CD14-positive monocyte (primary cell): Measurements from ENCODE around the gene TMEM52B. TPM values are rescaled to one million over a fixed set of nuclear protein-coding genes. Genes with fewer than 3 reads are reported as not detected.

Experiments
- DNase-seq, 3 donors: peaks; one replicate each; pipeline ENCODE4 v3.0.0-alpha.2; 2011 to 2022
- H2AFZ ChIP-seq: 2 replicates; pipeline ENCODE4 v1.6.0; 2012; ENCODE audit warnings: mild to moderate bottlenecking, low read depth, low read length, inconsistent platforms; ENCODE audit not compliant: insufficient read depth, poor library complexity, severe bottlenecking
- H3K27ac ChIP-seq, 2 donors: 1 replicate in 1 of 2; 2 replicates in 1 of 2; pipeline ENCODE4 v1.5.1; 2012 to 2013; ENCODE audit warnings: low read length in 2 of 2, control low read depth in 1 of 2, inconsistent platforms in 1 of 2, low read depth in 1 of 2, mild to moderate bottlenecking in 1 of 2
- H3K27me3 ChIP-seq, 2 donors: one replicate each; pipeline versions ENCODE4 v1.6.0 to v1.6.1; 2011 to 2013; ENCODE audit warnings: low read length in 2 of 2; ENCODE audit not compliant: control insufficient read depth in 2 of 2, insufficient read depth in 2 of 2
- H3K36me3 ChIP-seq, 2 donors: replicated peaks in 1 of 2; 1 replicate in 1 of 2; 2 replicates in 1 of 2; pipeline versions ENCODE4 v1.5.1 to v1.6.1; 2012 to 2013; ENCODE audit warnings: low read length in 2 of 2, control low read depth in 1 of 2, inconsistent platforms in 1 of 2, mild to moderate bottlenecking in 1 of 2; ENCODE audit not compliant: insufficient read depth in 2 of 2, control insufficient read depth in 1 of 2
- H3K4me1 ChIP-seq, 2 donors: 1 replicate in 1 of 2; 2 replicates in 1 of 2; pipeline versions ENCODE4 v1.5.1 to v1.6.1; 2012 to 2013; ENCODE audit warnings: low read length in 2 of 2, control low read depth in 1 of 2, inconsistent platforms in 1 of 2, mild to moderate bottlenecking in 1 of 2, moderate library complexity in 1 of 2; ENCODE audit not compliant: insufficient read depth in 2 of 2, control insufficient read depth in 1 of 2
- H3K4me2 ChIP-seq: replicated peaks from 2 replicates; pipeline ENCODE3; 2012; ENCODE audit warnings: low read length, moderate library complexity, mild to moderate bottlenecking; ENCODE audit not compliant: poor library complexity, severe bottlenecking; ENCODE audit errors: extremely low read depth
- H3K4me3 ChIP-seq, 3 experiments: fragments of 200-600 bp in 1 of 3; sonication (generic) in 1 of 3; replicated peaks in 1 of 3; 1 replicate in 2 of 3; 2 replicates in 1 of 3; pipeline ENCODE4 v1.5.1; 2011 to 2013; ENCODE audit warnings: low read length in 3 of 3, mild to moderate bottlenecking in 3 of 3, control low read depth in 2 of 3, low read depth in 2 of 3, inconsistent platforms in 1 of 3, moderate library complexity in 1 of 3
- H3K79me2 ChIP-seq: 2 replicates; pipeline ENCODE4 v1.6.0; 2012; ENCODE audit warnings: mild to moderate bottlenecking, control low read depth, inconsistent platforms, low read length, moderate library complexity; ENCODE audit not compliant: insufficient read depth
- H3K9ac ChIP-seq: 2 replicates; pipeline ENCODE4 v1.6.0; 2017; ENCODE audit warnings: low read length, mild to moderate bottlenecking; ENCODE audit not compliant: insufficient read depth, poor library complexity, severe bottlenecking
- H3K9me3 ChIP-seq, 2 donors: replicated peaks in 1 of 2; 1 replicate in 1 of 2; 2 replicates in 1 of 2; pipeline versions ENCODE4 v1.5.1 to v1.6.1; 2012 to 2013; ENCODE audit warnings: low read length in 2 of 2, control low read depth in 1 of 2; ENCODE audit not compliant: control insufficient read depth in 1 of 2, insufficient read depth in 1 of 2
- H4K20me1 ChIP-seq: 2 replicates; pipeline ENCODE4 v1.6.0; 2012; ENCODE audit warnings: mild to moderate bottlenecking, low read length, control low read depth, moderate library complexity; ENCODE audit not compliant: insufficient read depth
- H3K27ac Mint-ChIP-seq, 7 donors: one replicate each; pipeline ENCODE4 v1.8.0; 2020; ENCODE audit warnings: mild to moderate bottlenecking in 7 of 7, mixed read lengths in 7 of 7, moderate library complexity in 6 of 7, inconsistent platforms in 2 of 7
- H3K27me3 Mint-ChIP-seq, 3 donors: one replicate each; pipeline ENCODE4 v1.8.0; 2021 to 2022; ENCODE audit warnings: low read depth in 3 of 3, mild to moderate bottlenecking in 3 of 3, mixed read lengths in 3 of 3, moderate library complexity in 3 of 3, inconsistent platforms in 1 of 3
- H3K36me3 Mint-ChIP-seq, 2 donors: one replicate each; pipeline ENCODE4 v1.8.0; 2020; ENCODE audit warnings: mixed read lengths in 2 of 2, inconsistent platforms in 1 of 2, mild to moderate bottlenecking in 1 of 2
- H3K4me1 Mint-ChIP-seq: one replicate; pipeline ENCODE4 v1.8.0; 2020; ENCODE audit warnings: mild to moderate bottlenecking, mixed read lengths
- H3K4me3 Mint-ChIP-seq, 2 donors: one replicate each; pipeline ENCODE4 v1.8.0; 2020; ENCODE audit warnings: mild to moderate bottlenecking in 2 of 2, mixed read lengths in 2 of 2, moderate library complexity in 1 of 2
- H3K9me3 Mint-ChIP-seq, 7 donors: one replicate each; pipeline ENCODE4 v1.8.0; 2020 to 2022; ENCODE audit warnings: mixed read lengths in 7 of 7, mild to moderate bottlenecking in 6 of 7, moderate library complexity in 6 of 7, inconsistent platforms in 2 of 7
- CTCF ChIP-seq: fragments of 200-600 bp; IDR thresholded peaks from one replicate; pipeline ENCODE4 v1.8.0; 2022; ENCODE audit warnings: antibody characterized with exemption, mild to moderate bottlenecking
- WGBS: methylation state at CpG from one replicate; pipeline ENCODE4 v1.1.5; 2013; ENCODE audit warnings: missing lambda C conversion rate; ENCODE audit not compliant: insufficient coverage; 5-methylcytosine and 5-hydroxymethylcytosine counted together
- intact Hi-C, 2 donors: fragments of 100-400 bp; cut with micrococcal nuclease; formaldehyde crosslinking; loops; one replicate each; pipeline versions ENCODE4 v1.15.0 to v1.15.1; 2023
- polyA plus RNA-seq, 3 donors: library from polyadenylated mRNA; depleted of rRNA in 1 of 3; unstranded in 2 of 3; stranded (reverse) in 1 of 3; fragments of 300-500 nt in 2 of 3; fragments of >200 nt in 1 of 3; fragmentation: Illumina TruSeq in 2 of 3; gene quantifications; 1 replicate in 2 of 3; 2 replicates in 1 of 3; pipeline ENCODE4 v1.2.3, GENCODE V29; 2012 to 2021

TMEM52B gene
- polyA plus RNA-seq, 3 donors = 0.54 to 2.4 (median 0.58) TPM

GRCh38 chr12:10131111-10131690 lies 47.6 kb upstream of the TMEM52B start:
- peak overlapping the region; percentile 78 to 95 for H3K27ac ChIP-seq
- H3K9me3 Mint-ChIP-seq = peaks cover 0 to 4% (median 0%) of the 10 kb centered on the region in 7 donors
- no peaks in the 10 kb centered on the region for H3K27me3 Mint-ChIP-seq
- H3K4me1 ChIP-seq = peaks cover 47 to 53% of the 10 kb centered on the region in 2 donors
- peak overlapping the region; percentile 9 to 100 (median 89) for H3K4me3 ChIP-seq
- H3K9ac ChIP-seq = peak overlapping the region; percentile 34
- no peaks in the 10 kb centered on the region for H3K27me3 ChIP-seq
- intact Hi-C loops = loop anchor here (5.0 to 10.0 kb wide), 4 partner anchors 66 to 256 kb away; no protein-coding TSS in a partner anchor
- no peak overlapping the region for H2AFZ ChIP-seq
- H4K20me1 ChIP-seq = peaks cover 6% of the 10 kb centered on the region
- peaks cover 34% of the 10 kb centered on the region for H3K79me2 ChIP-seq
- H3K4me2 ChIP-seq = peak overlapping the region; percentile 92
- peak overlapping the region; percentile 95 to 99 (median 98) for H3K27ac Mint-ChIP-seq
- peak overlapping the region; percentile 49 to 80 for H3K4me3 Mint-ChIP-seq
- peaks cover 46% of the 10 kb centered on the region for H3K4me1 Mint-ChIP-seq
- H3K36me3 ChIP-seq = peaks cover 15 to 17% of the 10 kb centered on the region in 2 donors
- WGBS = 33% methylated on average over 1 of the region's 2 CpGs
- no peak for TF ChIP-seq CTCF
- H3K9me3 ChIP-seq = no peaks in the 10 kb centered on the region
- DNase-seq = peak; percentile 69 to 89 (median 80)
- H3K36me3 Mint-ChIP-seq = peaks cover 23 to 32% of the 10 kb centered on the region in 2 donors

- peak overlapping the region in 1 of 2 donors; percentile 95 for H3K27ac ChIP-seq
- no peaks in the 10 kb centered on the region for H3K36me3 ChIP-seq
- intact Hi-C loops = loop anchor here (5.0 to 10.0 kb wide), 4 partner anchors 68 to 258 kb away; no protein-coding TSS in a partner anchor
- H4K20me1 ChIP-seq = peaks cover 6% of the 10 kb centered on the region
- H3K79me2 ChIP-seq = peaks cover 17% of the 10 kb centered on the region
- H3K9ac ChIP-seq = no peak overlapping the region
- H3K4me2 ChIP-seq = no peak overlapping the region
- WGBS = 100% methylated on average over 2 of the region's 6 CpGs
- H3K27me3 Mint-ChIP-seq = peaks cover 0 to 3% (median 0%) of the 10 kb centered on the region in 3 donors
- no peak for TF ChIP-seq CTCF
- DNase-seq = no peak
- H3K9me3 ChIP-seq = no peaks in the 10 kb centered on the region
- H2AFZ ChIP-seq = no peak overlapping the region
- H3K9me3 Mint-ChIP-seq = peaks cover 0 to 4% (median 1%) of the 10 kb centered on the region in 7 donors
- no peaks in the 10 kb centered on the region for H3K27me3 ChIP-seq
- no peak overlapping the region for H3K4me3 ChIP-seq
- H3K36me3 Mint-ChIP-seq = peaks cover 6 to 15% of the 10 kb centered on the region in 2 donors
- H3K27ac Mint-ChIP-seq = peak overlapping the region in 6 of 7 donors; percentile 15 to 99 (median 47)
- H3K4me1 ChIP-seq = peaks cover 31 to 36% of the 10 kb centered on the region in 2 donors
- no peak overlapping the region for H3K4me3 Mint-ChIP-seq
- H3K4me1 Mint-ChIP-seq = peaks cover 33% of the 10 kb centered on the region
Measured at GRCh38 chr12:10132850-10133370, 45.9 kb upstream of the TMEM52B start.
